Skeletal muscle tissue (tissue), 4 donors: ENCODE data around the gene SLC25A1. TPM values are rescaled to one million over a fixed set of nuclear protein-coding genes. Genes with fewer than 3 reads are reported as not detected.

Experiments used
- H3K27ac ChIP-seq: one replicate; pipeline ENCODE4 v1.7.0; 2013; ENCODE audit warnings: mild to moderate bottlenecking, low read depth, low read length, inconsistent platforms
- H3K27me3 ChIP-seq, 3 donors: one replicate each; pipeline ENCODE4 v1.7.0; 2013; ENCODE audit warnings: low read length in 3 of 3; ENCODE audit not compliant: control insufficient read depth in 3 of 3, insufficient read depth in 3 of 3
- H3K36me3 ChIP-seq, 3 donors: one replicate each; pipeline ENCODE4 v1.7.0; 2013; ENCODE audit warnings: low read length in 3 of 3; ENCODE audit not compliant: control insufficient read depth in 3 of 3, insufficient read depth in 3 of 3
- H3K4me1 ChIP-seq, 3 donors: one replicate each; pipeline ENCODE4 v1.7.0; 2013; ENCODE audit warnings: low read length in 3 of 3, mild to moderate bottlenecking in 3 of 3; ENCODE audit not compliant: control insufficient read depth in 3 of 3, insufficient read depth in 3 of 3
- H3K4me3 ChIP-seq, 3 donors: one replicate each; pipeline ENCODE4 v1.7.0; 2013; ENCODE audit warnings: low read length in 3 of 3
- H3K9ac ChIP-seq, 3 donors: one replicate each; pipeline ENCODE4 v1.7.0; 2013; ENCODE audit warnings: low read length in 3 of 3, mild to moderate bottlenecking in 3 of 3, moderate library complexity in 2 of 3, low read depth in 1 of 3
- H3K9me3 ChIP-seq, 3 donors: one replicate each; pipeline ENCODE4 v1.7.0; 2013; ENCODE audit warnings: low read length in 3 of 3; ENCODE audit not compliant: control insufficient read depth in 3 of 3
- total RNA-seq: library from RNA; depleted of rRNA; stranded (reverse); fragments of >200 nt; gene quantifications from one replicate; pipeline ENCODE4 v1.2.3, GENCODE V29; 2014
- donor health status: Osteomylitis.

SLC25A1 gene
- total RNA-seq, 1 donor from 2014 or later: 17.2 TPM

GRCh38 chr22:19183216-19183615, 4.7 kb upstream of the SLC25A1 start:
- Histone ChIP-seq H3K36me3 (peaks cover 43 to 46% (median 44%) of the 10 kb centered on the region in 3 donors), H3K4me3 (no peak overlapping the region), H3K4me1 (peaks cover 6 to 18% (median 10%) of the 10 kb centered on the region in 3 donors)

DNA sequence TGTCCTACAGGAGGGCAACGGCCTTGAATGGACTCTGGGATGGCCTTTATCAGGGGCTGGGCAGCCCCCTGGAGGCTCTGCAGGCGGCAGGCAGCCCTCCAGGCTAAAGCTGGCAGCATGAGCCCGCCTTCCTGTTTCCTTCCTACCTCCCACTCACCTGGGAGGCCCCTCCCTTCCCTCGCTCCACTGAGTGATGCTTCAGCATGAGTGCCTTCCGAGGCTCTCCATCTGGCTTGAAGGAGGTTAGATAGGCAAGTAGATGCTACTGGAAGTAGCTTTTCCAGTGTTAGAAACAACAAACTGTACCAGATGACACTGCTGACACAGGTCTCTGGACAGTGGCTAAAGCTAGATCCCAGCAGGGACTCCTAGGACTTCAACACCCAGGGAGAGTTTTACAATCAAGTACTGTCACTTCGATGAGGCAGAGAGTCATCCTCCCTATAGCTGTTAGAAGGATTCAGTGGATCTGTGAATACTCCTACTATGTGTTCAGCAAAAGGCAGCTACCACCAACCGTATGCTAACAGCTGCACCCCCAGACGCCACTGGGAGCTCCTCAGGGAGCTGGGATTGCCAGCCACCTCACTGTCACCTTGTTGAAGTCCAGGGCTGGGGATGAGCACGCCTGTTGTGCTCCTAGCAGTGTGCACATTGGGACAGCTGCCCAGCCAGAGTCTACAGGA, 4.1 kb upstream of the SLC25A1 start:
- Histone ChIP-seq H3K4me1 (peaks cover 6 to 18% (median 11%) of the 10 kb centered on the region in 3 donors), H3K27me3 (no peaks in the 10 kb centered on the region), H3K4me3 (no peak overlapping the region), H3K27ac (no peak overlapping the region), H3K9ac (peak overlapping the region in 1 of 3 donors; percentile 33), H3K9me3 (no peaks in the 10 kb centered on the region), H3K36me3 (peaks cover 38 to 40% (median 38%) of the 10 kb centered on the region in 3 donors)

More at GRCh38 chr22:19183216-19183615, 4.7 kb upstream of the SLC25A1 start:
- H3K27me3 ChIP-seq: no peaks in the 10 kb centered on the region
- no peak overlapping the region for H3K9ac ChIP-seq
- H3K27ac ChIP-seq: no peak overlapping the region
- H3K9me3 ChIP-seq: no peaks in the 10 kb centered on the region

GRCh38 chr22:19181786-19182471, 3.4 kb upstream of the SLC25A1 start:
- Histone ChIP-seq H3K9me3 (no peaks in the 10 kb centered on the region), H3K36me3 (peaks cover 31 to 34% (median 33%) of the 10 kb centered on the region in 3 donors), H3K27ac (no peak overlapping the region)

DNA sequence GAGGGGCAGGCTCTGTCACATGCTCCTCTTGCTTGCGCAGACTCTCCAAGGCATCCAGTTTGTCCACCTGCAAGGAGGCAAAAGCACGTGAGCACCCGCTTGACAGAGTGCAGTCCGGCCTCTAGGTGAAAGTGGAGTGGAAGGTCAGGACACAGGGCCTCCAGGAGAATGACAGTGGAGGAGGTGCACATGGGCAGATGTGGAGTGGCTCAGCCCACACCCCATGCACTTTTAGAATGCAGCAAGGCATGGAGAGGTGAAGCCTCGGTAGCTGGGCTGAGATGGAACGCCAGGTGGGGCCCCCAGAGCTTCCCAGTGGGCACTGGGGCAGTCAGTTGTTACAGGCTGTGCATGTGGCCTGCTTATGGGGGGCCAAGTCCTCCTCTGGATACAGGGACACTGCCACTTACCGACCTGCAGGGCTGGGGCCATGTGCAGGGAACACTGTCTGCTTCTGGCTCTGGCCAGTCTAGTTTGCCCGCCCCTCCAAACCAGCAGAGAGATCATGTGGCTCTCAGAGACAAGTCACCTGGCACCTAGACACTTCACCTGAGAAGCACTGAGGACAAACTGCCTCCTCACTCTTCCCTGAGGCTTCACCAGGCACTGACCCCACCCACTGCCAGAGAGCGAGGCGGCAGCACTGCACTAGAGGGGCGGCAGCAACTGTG, 2.3 kb upstream of the SLC25A1 start:
- Histone ChIP-seq H3K4me1 (peaks cover 6 to 29% (median 22%) of the 10 kb centered on the region in 3 donors), H3K9ac (no peak overlapping the region), H3K27me3 (no peaks in the 10 kb centered on the region), H3K27ac (no peak overlapping the region), H3K4me3 (no peak overlapping the region), H3K9me3 (no peaks in the 10 kb centered on the region), H3K36me3 (peaks cover 30 to 35% (median 33%) of the 10 kb centered on the region in 3 donors)

More at GRCh38 chr22:19181786-19182471, 3.4 kb upstream of the SLC25A1 start:
- H3K4me1 ChIP-seq: peaks cover 6 to 22% (median 17%) of the 10 kb centered on the region in 3 donors
- no peaks in the 10 kb centered on the region for H3K27me3 ChIP-seq
- no peak overlapping the region for H3K4me3 ChIP-seq
- peak overlapping the region in 1 of 3 donors; percentile 33 for H3K9ac ChIP-seq

DNA sequence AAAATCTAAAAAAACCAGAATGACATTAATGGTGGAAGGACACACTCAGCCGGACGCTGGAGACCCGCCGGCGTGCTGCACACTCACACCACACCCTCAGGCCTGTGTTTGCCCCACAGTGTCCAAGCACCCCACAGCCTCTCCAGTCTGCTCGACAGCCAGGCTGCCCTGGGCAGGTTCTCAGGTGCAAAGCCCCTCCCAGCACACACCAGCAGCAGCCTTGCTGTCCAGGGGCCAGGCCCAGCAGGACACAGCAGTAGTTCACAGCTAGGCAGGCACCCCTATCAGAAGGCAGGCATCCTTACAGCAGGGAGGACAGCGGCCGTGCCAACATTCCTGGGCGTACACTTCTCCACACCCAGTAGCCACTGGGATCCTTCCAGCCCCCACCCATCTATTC, 1.7 kb upstream of the SLC25A1 start:
- Histone ChIP-seq H3K27ac (no peak overlapping the region), H3K9ac (peak overlapping the region in 1 of 3 donors; percentile 66), H3K4me1 (peaks cover 9 to 35% (median 27%) of the 10 kb centered on the region in 3 donors)

DNA sequence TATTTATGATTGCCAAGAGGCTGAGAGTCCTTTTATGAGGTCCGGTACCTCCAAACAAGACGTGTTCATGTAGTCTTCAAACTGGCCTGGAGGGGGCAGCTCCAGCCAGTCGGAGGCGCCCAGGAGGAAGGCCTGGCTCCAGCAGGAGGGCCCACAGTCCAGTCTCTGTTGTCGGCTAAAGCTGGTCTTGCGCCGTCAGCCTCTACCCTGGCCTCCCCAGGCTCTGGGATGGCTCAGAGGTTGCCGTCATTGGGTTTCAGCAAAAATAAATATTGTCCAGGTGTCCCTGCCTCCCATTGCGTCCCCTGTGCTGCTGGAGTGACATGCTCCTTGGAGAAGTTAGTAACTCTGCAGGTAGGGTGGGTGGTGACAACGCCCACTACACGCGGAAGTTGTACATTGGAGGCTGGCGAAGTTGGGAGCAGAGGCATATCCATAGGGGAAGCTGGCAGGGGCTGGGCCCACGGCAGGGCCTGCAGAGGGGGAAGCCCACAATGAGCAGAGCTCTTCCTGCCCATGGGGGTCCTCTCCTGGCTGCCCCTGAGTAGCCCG, 1.0 kb upstream of the SLC25A1 start:
- H3K36me3 ChIP-seq: peaks cover 28 to 39% (median 29%) of the 10 kb centered on the region in 3 donors
- H3K9ac ChIP-seq: peak overlapping the region; percentile 33 to 66 (median 40)

More for the DNA sequence above, 1.7 kb upstream of the SLC25A1 start:
- peaks cover 28 to 40% (median 29%) of the 10 kb centered on the region in 3 donors for H3K36me3 ChIP-seq
- H3K27me3 ChIP-seq: no peaks in the 10 kb centered on the region
- no peak overlapping the region for H3K4me3 ChIP-seq
- H3K9me3 ChIP-seq: no peaks in the 10 kb centered on the region

GRCh38 chr22:19178065-19178656, 375 bp downstream of the SLC25A1 start:
- Histone ChIP-seq H3K9ac (peak overlapping the region in 2 of 3 donors; percentile 50 to 84), H3K27me3 (no peaks in the 10 kb centered on the region), H3K4me3 (peak overlapping the region; percentile 30 to 70 (median 63)), H3K36me3 (peaks cover 20 to 31% (median 24%) of the 10 kb centered on the region in 3 donors), H3K9me3 (no peaks in the 10 kb centered on the region), H3K27ac (peak overlapping the region; percentile 64), H3K4me1 (peaks cover 26 to 56% (median 48%) of the 10 kb centered on the region in 3 donors)

More for the DNA sequence above, 1.0 kb upstream of the SLC25A1 start:
- H3K27ac ChIP-seq: peak overlapping the region; percentile 70
- H3K4me3 ChIP-seq: peak overlapping the region; percentile 59 to 63 (median 61)
- peaks cover 13 to 42% (median 34%) of the 10 kb centered on the region in 3 donors for H3K4me1 ChIP-seq
- H3K27me3 ChIP-seq: no peaks in the 10 kb centered on the region
- no peaks in the 10 kb centered on the region for H3K9me3 ChIP-seq

DNA sequence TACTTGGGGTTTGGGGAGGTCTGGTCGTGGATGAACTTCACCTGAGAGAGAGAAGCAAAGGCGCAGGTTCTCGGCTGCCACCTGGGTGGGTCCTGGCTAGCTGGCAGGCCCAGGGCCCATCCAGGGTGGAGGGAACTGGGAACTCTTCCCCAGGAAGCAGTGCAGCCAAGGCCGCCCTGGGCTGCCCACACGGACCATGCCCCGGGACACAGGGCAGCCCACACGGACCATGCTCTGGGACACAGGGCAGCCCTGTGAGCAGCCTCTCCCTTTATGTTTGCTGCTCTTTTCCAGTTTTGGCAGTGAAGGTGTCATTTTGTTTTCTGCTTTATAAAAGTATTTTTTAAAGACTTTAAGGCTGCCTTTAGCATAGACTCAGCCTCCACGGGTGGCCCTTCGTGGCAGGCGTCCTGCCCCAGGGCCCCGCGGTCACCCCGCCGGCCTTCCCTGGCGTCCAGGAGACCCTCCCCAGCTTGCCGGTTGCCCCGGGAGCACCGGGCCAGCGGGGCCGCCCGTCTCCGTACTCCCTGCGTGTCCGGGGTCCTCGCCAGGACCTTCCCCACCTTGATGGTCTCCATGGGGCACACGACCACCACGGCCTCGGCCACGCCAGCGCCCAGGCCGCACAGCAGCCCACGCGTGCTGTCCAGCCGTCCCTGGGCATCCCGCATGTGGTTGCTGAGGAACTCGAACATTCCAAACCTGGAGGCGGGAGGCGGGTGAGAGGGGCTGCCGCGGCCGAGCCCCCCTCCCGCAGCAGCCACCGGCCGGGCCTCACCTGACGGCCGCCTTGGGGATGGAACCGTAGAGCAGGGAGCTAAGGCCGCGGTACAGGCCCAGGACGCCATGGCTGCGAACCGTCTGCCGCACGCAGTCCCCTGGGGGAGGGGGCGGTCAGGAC, 1.1 kb downstream of the SLC25A1 start:
- Histone ChIP-seq H3K9ac (peak overlapping the region in 2 of 3 donors; percentile 50 to 84), H3K27me3 (no peaks in the 10 kb centered on the region), H3K9me3 (no peaks in the 10 kb centered on the region), H3K27ac (peak overlapping the region; percentile 64), H3K4me3 (peak overlapping the region in 2 of 3 donors; percentile 63 to 70), H3K4me1 (peaks cover 33 to 63% (median 56%) of the 10 kb centered on the region in 3 donors), H3K36me3 (peaks cover 12 to 24% (median 20%) of the 10 kb centered on the region in 3 donors)
